ENCODE measurements around the gene KLHL21.
"Not testable (repeated sequence)": the region's sequence is repeated elsewhere in the genome, so short reads cannot be mapped to it uniquely, and the experiment has no call there.

KLHL21 gene

DNA sequence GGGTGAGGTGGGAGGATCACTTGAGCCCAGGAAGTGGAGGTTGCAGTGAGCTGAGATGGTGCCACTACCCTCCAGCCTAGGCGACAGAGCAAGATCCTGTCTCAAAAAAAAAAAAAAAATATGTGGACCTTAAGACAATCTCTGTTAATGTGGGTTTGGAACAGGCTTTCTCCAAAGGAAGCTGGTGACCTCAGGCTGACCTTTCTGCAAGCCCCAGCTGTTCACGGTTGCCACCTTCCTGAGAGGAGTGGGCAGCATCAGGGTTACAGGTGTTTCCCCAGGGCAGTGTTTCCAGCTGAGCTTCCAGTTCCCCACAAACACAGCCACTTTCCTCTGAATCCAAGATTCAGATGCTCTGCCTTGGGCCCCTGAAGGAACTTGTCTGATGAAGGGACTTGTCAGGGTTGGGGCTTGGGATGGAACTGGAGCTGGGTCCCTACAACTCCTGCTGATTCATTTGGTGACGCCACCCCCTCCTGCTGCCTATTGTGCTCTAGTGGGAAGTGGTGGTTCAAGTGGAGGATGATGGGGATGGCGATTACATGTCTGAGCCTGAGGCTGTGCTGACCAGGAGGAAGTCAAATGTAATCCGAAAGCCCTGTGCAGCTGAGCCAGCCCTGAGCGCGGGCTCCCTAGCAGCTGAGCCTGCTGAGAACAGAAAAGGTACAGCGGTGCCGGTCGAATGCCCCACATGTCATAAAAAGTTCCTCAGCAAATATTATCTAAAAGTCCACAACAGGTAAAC lies 20.9 kb downstream of the KLHL21 start:
- no peak for DNase-seq

DNA sequence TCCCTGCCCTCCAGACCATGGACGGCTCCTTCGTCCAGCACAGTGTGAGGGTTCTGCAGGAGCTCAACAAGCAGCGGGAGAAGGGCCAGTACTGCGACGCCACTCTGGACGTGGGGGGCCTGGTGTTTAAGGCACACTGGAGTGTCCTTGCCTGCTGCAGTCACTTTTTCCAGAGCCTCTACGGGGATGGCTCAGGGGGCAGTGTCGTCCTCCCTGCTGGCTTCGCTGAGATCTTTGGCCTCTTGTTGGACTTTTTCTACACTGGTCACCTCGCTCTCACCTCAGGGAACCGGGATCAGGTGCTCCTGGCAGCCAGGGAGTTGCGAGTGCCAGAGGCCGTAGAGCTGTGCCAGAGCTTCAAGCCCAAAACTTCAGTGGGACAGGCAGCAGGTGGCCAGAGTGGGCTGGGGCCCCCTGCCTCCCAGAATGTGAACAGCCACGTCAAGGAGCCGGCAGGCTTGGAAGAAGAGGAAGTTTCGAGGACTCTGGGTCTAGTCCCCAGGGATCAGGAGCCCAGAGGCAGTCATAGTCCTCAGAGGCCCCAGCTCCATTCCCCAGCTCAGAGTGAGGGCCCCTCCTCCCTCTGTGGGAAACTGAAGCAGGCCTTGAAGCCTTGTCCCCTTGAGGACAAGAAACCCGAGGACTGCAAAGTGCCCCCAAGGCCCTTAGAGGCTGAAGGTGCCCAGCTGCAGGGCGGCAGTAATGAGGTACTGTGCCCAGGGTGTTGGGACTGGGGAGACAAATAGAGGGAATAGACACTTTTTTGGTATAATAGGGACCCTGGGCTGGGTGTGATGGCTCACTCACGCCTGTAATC lies 21.9 kb downstream of the KLHL21 start:
- no peak for DNase-seq

DNA sequence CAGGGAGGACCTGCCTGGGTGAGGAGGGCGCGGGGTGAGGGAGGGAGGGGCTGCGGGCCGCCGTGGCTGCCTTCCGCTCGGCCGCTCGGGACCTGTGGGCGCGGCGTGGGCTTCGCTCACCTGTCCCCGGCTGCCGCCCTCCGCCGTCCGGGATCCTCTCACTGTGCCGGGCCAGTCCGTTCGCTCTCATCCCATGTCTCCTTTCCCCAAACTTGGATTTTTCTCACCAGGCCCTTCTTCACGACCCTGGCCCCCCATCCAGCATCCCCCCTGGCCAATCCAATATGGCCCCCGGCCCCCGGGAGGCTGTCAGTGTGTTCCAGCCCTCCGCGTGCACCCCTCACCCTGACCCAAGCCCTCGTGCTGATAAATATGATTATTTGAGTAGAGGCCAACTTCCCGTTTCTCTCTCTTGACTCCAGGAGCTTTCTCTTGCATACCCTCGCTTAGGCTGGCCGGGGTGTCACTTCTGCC lies 22.5 kb downstream of the KLHL21 start:
- DNase-seq = no peak

DNA sequence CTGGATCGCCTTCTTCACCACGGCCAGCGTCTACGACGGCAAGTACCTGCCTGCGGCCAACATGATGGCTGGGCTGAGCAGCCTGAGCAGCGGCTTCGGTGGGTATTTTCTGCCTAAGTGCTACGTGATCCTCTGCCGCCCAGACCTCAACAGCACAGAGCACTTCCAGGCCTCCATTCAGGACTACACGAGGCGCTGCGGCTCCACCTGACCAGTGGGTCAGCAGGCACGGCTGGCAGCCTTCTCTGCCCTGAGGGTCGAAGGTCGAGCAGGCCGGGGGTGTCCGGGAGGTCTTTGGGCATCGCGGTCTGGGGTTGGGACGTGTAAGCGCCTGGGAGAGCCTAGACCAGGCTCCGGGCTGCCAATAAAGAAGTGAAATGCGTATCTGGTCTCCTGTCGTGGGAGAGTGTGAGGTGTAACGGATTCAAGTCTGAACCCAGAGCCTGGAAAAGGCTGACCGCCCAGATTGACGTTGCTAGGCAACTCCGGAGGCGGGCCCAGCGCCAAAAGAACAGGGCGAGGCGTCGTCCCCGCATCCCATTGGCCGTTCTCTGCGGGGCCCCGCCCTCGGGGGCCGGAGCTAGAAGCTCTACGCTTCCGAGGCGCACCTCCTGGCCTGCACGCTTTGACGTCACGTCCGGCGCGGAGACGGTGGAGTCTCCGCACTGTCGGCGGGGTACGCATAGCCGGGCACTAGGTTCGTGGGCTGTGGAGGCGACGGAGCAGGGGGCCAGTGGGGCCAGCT lies 23.1 kb downstream of the KLHL21 start, which contains the start of gene ZBTB48:
Gene ZBTB48, plus strand, starts transcription at position 621 of the 745 bp plus-strand sequence. CDS start 616 bp downstream, outside the sequence.
- peak; percentile 90 to 96 for DNase-seq

- no peak for DNase-seq
Measured at GRCh38 chr1:6578624-6579373, 23.9 kb downstream of the KLHL21 start.

DNA sequence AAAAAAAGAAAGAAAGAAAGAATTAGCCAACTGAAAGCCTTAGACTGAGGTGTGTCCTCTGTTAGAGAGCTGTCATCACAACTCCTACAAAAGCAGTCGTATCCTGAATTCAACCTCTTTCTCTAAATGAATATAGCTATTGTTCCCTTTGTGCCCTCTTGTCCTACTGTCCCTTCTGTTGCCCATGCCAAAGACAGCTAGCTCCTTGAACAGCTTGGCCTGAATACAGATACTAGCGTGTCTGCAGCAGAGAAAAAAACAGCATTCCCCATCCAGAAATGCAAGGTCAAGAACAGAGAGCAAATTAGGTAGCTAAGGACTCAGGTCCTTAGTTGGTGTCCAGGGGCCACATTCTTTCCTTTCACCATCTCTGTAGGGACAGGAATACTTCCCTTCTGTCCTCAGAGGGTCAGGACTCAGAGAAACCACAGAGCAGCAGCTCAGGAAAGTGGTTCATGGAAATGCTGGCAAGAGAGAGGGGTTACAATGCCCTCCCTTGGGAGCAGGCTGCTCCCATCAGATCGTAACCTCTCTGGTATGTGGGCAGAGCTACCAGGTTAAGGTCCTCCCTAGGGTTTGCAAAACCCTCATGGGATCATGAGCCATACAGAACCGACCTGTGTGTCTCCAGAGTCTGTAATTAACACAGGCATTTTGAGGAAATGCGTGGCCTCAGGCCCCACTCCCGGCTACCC lies 24.7 kb downstream of the KLHL21 start:
- DNase-seq = no peak

GRCh38 chr1:6574818-6575217 lies 27.9 kb downstream of the KLHL21 start:
- no peak for DNase-seq

- DNase-seq = no peak
Measured at GRCh38 chr1:6574025-6574620, 28.5 kb downstream of the KLHL21 start.

- no peak for DNase-seq
Measured at GRCh38 chr1:6572653-6573383, 29.9 kb downstream of the KLHL21 start.

DNA sequence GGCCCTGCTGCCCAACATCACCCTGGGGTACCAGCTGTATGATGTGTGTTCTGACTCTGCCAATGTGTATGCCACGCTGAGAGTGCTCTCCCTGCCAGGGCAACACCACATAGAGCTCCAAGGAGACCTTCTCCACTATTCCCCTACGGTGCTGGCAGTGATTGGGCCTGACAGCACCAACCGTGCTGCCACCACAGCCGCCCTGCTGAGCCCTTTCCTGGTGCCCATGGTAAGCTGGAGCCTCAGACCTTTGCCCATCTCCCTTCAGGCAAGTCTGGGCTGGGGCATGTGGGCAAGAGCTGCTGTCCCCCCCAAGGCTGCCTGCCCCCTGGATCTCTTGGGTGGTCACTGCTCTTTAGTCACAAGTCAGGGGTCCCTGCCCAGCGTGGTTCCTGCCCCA lies 31.7 kb downstream of the KLHL21 start:
- no peak for DNase-seq

- DNase-seq = no peak
Measured at GRCh38 chr1:6570100-6570499, 32.6 kb downstream of the KLHL21 start.

DNA sequence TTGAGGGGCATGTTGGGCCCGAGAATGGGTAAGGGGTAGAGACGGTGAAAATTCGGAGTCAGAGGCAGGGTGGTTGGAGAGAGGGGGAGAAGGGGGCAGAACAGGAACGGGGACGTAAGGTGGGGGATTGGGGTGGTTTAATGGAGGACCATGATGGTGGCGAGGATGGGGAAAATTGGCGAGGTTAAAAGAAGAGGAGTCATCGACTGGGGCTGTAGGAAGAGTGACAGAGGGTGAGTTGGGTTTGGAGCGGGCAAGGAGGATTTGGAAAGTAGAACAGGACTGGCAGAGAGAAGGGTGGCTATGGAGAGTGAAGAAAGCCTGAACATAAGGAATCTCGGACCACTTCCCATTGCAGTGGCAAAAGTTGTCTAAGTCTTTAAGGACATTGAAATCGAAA lies 33.6 kb downstream of the KLHL21 start:
- no peak for DNase-seq

- DNase-seq = no peak
Measured at GRCh38 chr1:6560267-6560666, 42.4 kb downstream of the KLHL21 start.

- DNase-seq = not testable (repeated sequence)
Measured at GRCh38 chr1:6559161-6559560, 43.5 kb downstream of the KLHL21 start.

DNA sequence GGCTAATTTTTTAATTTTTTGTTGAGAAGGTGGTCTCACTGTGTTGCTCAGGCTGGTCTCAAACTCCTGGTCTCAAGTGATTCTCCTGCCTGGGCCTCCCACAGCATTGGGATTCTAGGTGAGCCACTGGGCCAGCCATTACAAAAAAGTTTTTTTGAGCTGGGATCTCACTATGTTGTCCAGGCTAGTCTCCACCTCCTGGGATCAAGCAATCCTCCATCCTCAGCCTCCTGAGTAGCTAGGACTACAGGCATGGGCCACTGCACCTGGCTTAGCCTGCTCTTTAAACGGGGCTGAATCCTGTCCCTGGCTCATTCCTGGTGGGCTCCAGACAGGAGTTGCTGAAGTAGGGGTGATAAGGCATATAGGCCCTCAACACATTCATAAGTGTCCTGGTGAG lies 45.1 kb downstream of the KLHL21 start:
- DNase-seq = no peak

- no peak for DNase-seq
Measured at GRCh38 chr1:6554907-6555778, 47.5 kb downstream of the KLHL21 start, which contains the start of gene TAS1R1. TAS1R1 (plus strand) TSS chr1:6555307; CDS start chr1:6555374, 67 bp downstream.

DNA sequence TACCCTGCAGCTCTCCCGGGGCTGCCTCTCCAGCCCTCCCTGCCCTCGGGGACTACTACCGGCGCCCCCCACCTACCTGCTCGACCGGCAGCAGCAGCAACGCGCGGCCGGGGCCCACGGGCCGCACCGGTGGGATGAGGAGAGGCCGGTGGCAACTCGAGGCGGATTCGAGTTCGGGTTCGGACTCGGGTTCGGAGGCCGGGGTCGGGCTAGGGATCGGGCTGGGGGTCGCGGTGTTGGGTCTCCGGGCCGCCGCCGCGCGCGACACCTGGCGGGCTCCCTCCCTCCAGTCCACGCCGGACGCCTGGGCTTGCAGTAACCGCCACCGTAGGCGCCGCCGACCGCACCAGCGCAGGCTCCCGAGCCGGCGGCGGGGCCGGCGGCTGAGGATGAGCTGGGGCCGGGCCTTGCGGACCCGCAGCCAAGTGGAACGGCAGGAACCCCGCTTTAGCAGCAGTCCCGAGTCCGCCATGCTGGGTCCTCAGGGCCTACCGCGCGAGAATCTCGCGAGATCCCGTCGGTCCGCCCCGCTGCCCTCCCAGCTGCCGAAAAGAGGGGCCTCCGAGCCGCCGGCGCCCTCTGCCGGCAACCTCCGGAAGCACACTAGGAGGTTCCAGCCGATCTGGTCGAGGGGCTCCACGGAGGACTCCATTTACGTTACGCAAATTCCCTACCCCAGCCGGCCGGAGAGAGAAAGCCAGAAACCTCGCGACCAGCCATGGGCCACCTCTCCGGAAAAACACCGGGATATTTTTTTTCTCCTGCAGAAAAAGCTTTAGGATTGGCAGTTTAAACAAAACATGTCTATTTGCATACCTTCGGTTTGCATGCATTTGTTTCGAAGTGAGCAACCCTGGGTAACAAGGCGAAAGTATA lies 48.4 kb downstream of the KLHL21 start, which contains the start of gene NOL9:
Gene NOL9, minus strand, starts transcription at position 483 of the 876 bp plus-strand sequence. Its CDS starts 11 bp downstream, at position 472.
- DNase-seq = peak; percentile 83 to 84

GRCh38 chr1:6547301-6547700 lies 55.4 kb downstream of the KLHL21 start:
- DNase-seq = no peak

Data from NCI-H187 (cell line).